ENCODE measurements around the gene DUSP5.

- TF ChIP-seq CTCF (IDR thresholded peaks at IDR 0.05 in 2 of 3, conservative IDR thresholded peaks at IDR 0.05 in 1 of 3; ENCODE audit: borderline replicate concordance in 1 of 3, insufficient read depth in 1 of 3, low read depth in 2 of 3, low read length in 2 of 3) (no peak), POLR2A (IDR thresholded peaks at IDR 0.05; ENCODE audit: borderline replicate concordance, extremely low read depth, insufficient read depth, insufficient read length) (no peak), ZNF274 (IDR thresholded peaks at IDR 0.05; ENCODE audit: low read depth, low read length) (no peak), POLR2AphosphoS5 (IDR thresholded peaks at IDR 0.05; ENCODE audit: low read depth, low read length) (no peak; the same call in 1 of the 2 replicates), EZH2 (IDR thresholded peaks at IDR 0.05) (no peak), JUND (IDR thresholded peaks at IDR 0.05) (no peak)
Observed at GRCh38 chr10:110496553-110497437, 912 bp upstream of the DUSP5 start.

Data from HCT116 (cell line).